IPS-20b (cell line): ENCODE data around the gene GMCL1.

Source experiments
- H3K27ac ChIP-seq: one replicate; pipeline ENCODE4 v1.5.1; 2013; ENCODE audit warnings: low read length
- H3K27me3 ChIP-seq: 2 replicates; pipeline ENCODE4 v1.6.1; 2013; ENCODE audit warnings: mild to moderate bottlenecking, low read length, inconsistent platforms; ENCODE audit not compliant: insufficient read depth
- H3K36me3 ChIP-seq: 2 replicates; pipeline ENCODE4 v1.6.1; 2013; ENCODE audit warnings: low read depth, mild to moderate bottlenecking, inconsistent platforms, low read length, moderate library complexity; ENCODE audit not compliant: insufficient read depth
- H3K4me1 ChIP-seq: 2 replicates; pipeline ENCODE4 v1.6.1; 2013; ENCODE audit warnings: mild to moderate bottlenecking, control low read depth, inconsistent platforms, low read length, moderate library complexity; ENCODE audit not compliant: insufficient read depth
- H3K4me3 ChIP-seq: 2 replicates; pipeline ENCODE4 v1.5.1; 2013; ENCODE audit warnings: mild to moderate bottlenecking, low read length, inconsistent platforms
- H3K9ac ChIP-seq: 2 replicates; pipeline ENCODE4 v1.6.1; 2013; ENCODE audit warnings: low read depth, mild to moderate bottlenecking, inconsistent platforms, low read length, moderate library complexity
- H3K9me3 ChIP-seq: 2 replicates; pipeline ENCODE4 v1.6.1; 2013; ENCODE audit warnings: mild to moderate bottlenecking, low read depth, low read length, inconsistent platforms; ENCODE audit not compliant: insufficient read depth

The GMCL1 gene

GRCh38 chr2:69835666-69836065 is 6.2 kb downstream of the GMCL1 start:
- H3K4me3 ChIP-seq: no peak overlapping the region
- H3K9ac ChIP-seq: no peak overlapping the region
- H3K9me3 ChIP-seq: no peaks in the 10 kb centered on the region
- peaks cover 35% of the 10 kb centered on the region for H3K36me3 ChIP-seq
- H3K4me1 ChIP-seq: no peaks in the 10 kb centered on the region; the same call in 1 of the 2 replicates
- H3K27me3 ChIP-seq: no peaks in the 10 kb centered on the region
- H3K27ac ChIP-seq: no peak overlapping the region

GRCh38 chr2:69836316-69836715 is 6.9 kb downstream of the GMCL1 start:
- Histone ChIP-seq H3K9ac (no peak overlapping the region), H3K27ac (no peak overlapping the region), H3K9me3 (no peaks in the 10 kb centered on the region), H3K4me1 (no peaks in the 10 kb centered on the region), H3K36me3 (peaks cover 39% of the 10 kb centered on the region), H3K27me3 (no peaks in the 10 kb centered on the region), H3K4me3 (no peak overlapping the region)

DNA sequence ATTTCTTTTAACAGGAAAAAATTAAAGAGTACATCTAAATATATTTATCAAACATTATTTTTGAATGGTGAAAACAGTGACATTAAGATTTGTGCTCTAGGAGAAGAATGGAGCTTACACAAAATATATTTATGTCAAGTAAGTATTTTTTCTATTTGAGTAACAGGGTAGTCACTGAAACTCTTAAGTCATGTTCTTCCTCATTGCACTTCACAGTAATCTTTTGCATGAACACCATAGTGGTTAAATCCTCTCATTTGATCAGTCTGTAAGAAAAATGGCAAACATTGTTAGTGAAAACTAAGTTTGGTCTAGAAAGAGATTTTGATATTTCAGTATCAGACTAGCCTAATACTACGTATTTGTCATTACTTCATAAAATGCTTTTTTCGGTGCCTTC is 8.1 kb downstream of the GMCL1 start:
- H3K9ac ChIP-seq: no peak overlapping the region
- H3K4me3 ChIP-seq: no peak overlapping the region
- peaks cover 43% of the 10 kb centered on the region for H3K36me3 ChIP-seq
- H3K4me1 ChIP-seq: no peaks in the 10 kb centered on the region
- H3K27me3 ChIP-seq: no peaks in the 10 kb centered on the region
- H3K9me3 ChIP-seq: no peaks in the 10 kb centered on the region
- no peak overlapping the region for H3K27ac ChIP-seq

- H3K27me3 ChIP-seq: no peaks in the 10 kb centered on the region
- no peak overlapping the region for H3K27ac ChIP-seq
- H3K36me3 ChIP-seq: peaks cover 86% of the 10 kb centered on the region
- no peak overlapping the region for H3K4me3 ChIP-seq
- H3K4me1 ChIP-seq: no peaks in the 10 kb centered on the region
- no peak overlapping the region for H3K9ac ChIP-seq
- no peaks in the 10 kb centered on the region for H3K9me3 ChIP-seq
Measured at GRCh38 chr2:69843993-69844392, 14.5 kb downstream of the GMCL1 start.

GRCh38 chr2:69844560-69844959 is 15.1 kb downstream of the GMCL1 start:
- Histone ChIP-seq H3K4me3 (no peak overlapping the region), H3K27ac (no peak overlapping the region), H3K36me3 (peaks cover 86% of the 10 kb centered on the region), H3K27me3 (no peaks in the 10 kb centered on the region), H3K9ac (no peak overlapping the region), H3K4me1 (no peaks in the 10 kb centered on the region), H3K9me3 (no peaks in the 10 kb centered on the region)

- no peaks in the 10 kb centered on the region for H3K27me3 ChIP-seq
- H3K27ac ChIP-seq: no peak overlapping the region
- no peaks in the 10 kb centered on the region for H3K9me3 ChIP-seq
- H3K4me3 ChIP-seq: no peak overlapping the region
- no peak overlapping the region for H3K9ac ChIP-seq
- peaks cover 86% of the 10 kb centered on the region for H3K36me3 ChIP-seq
- no peaks in the 10 kb centered on the region for H3K4me1 ChIP-seq
Measured at GRCh38 chr2:69846182-69847067, 17.0 kb downstream of the GMCL1 start.

GRCh38 chr2:69847068-69847828 is 17.8 kb downstream of the GMCL1 start:
- Histone ChIP-seq H3K4me3 (no peak overlapping the region), H3K27me3 (no peaks in the 10 kb centered on the region), H3K9me3 (no peaks in the 10 kb centered on the region), H3K27ac (no peak overlapping the region), H3K36me3 (peaks cover 84% of the 10 kb centered on the region), H3K4me1 (no peaks in the 10 kb centered on the region), H3K9ac (no peak overlapping the region)

DNA sequence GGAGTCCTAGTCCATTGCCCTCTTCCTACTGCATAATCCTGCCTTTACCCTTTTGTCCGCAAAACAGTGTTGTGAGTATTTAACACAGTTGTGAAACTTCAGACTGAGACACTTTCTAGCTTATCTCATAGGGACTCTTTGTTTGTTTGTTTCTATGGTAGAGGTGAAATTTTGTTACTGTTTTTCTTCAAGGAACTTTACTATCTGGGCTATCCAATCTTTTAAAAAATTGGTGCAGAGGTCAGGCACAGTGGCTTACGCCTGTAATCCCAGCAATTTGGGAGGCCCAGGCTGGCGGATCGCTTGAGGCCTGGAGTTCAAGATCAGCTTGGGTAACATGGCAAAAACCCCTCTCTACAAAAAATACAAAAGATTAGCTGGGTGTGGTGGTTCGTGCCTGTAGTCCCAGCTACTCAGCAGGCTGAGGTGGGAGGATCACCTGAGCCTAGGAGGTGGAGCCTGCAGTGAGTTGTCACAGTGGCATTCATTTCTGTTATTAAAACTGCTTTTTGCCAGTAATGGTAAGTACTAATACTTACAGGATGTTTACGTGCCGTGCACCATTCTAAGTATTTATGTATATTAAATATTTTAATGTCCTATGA is 18.8 kb downstream of the GMCL1 start:
- Histone ChIP-seq H3K9ac (no peak overlapping the region), H3K4me3 (no peak overlapping the region), H3K4me1 (no peaks in the 10 kb centered on the region), H3K27ac (no peak overlapping the region), H3K9me3 (no peaks in the 10 kb centered on the region), H3K36me3 (peaks cover 90% of the 10 kb centered on the region), H3K27me3 (no peaks in the 10 kb centered on the region)

GRCh38 chr2:69858261-69858660 is 28.8 kb downstream of the GMCL1 start:
- Histone ChIP-seq H3K27ac (no peak overlapping the region), H3K4me1 (no peaks in the 10 kb centered on the region), H3K36me3 (peaks cover 45% of the 10 kb centered on the region), H3K9me3 (no peaks in the 10 kb centered on the region), H3K4me3 (no peak overlapping the region), H3K27me3 (no peaks in the 10 kb centered on the region), H3K9ac (no peak overlapping the region)

DNA sequence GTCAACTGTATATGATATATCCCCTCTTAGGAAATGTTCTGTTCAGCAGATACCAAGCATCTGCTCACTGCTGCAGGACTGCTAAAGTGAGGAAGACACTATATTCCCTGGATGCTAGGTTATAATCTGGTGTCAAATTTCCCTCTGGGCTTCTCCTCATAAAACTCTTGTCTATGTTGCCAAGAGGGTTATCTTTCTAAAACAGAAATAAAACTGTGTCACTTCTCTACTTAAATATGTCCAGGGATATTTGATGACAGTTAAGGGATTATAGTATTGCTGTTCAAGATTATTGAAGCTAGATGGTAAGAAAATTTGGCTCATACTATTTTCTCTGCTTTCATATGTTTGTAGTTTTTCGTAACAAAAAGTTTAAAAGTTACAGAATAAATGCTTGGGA is 33.8 kb downstream of the GMCL1 start:
- H3K9ac ChIP-seq: no peak overlapping the region
- H3K27me3 ChIP-seq: no peaks in the 10 kb centered on the region
- H3K4me1 ChIP-seq: no peaks in the 10 kb centered on the region
- H3K36me3 ChIP-seq: peaks cover 55% of the 10 kb centered on the region
- no peak overlapping the region for H3K4me3 ChIP-seq
- no peaks in the 10 kb centered on the region for H3K9me3 ChIP-seq
- H3K27ac ChIP-seq: no peak overlapping the region

DNA sequence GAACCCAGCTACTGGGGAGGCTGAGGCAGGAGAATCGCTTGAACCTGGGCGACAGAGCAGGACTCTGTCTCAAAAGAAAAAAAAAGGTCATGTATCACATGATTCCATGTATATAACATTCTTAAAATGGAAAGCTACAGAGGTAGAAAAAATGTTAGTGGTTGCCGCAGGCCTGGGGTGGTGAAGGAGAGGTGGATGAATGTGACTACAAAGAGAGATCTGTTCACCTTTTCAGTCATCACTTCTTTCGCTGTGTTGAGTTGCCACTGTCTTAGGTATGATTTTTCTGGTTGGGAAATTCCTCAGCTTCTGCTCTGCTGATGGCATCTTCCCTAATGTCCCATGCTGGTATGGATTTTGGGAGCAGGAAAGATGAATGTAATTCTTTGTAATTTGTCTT is 59.0 kb downstream of the GMCL1 start:
- H3K9me3 ChIP-seq: no peaks in the 10 kb centered on the region
- no peak overlapping the region for H3K9ac ChIP-seq
- H3K27me3 ChIP-seq: no peaks in the 10 kb centered on the region
- H3K4me3 ChIP-seq: no peak overlapping the region
- H3K27ac ChIP-seq: no peak overlapping the region
- peaks cover 2% of the 10 kb centered on the region; the same call in 1 of the 2 replicates for H3K4me1 ChIP-seq
- H3K36me3 ChIP-seq: no peaks in the 10 kb centered on the region
